H1 (cell line): ENCODE data around the gene GLS2. TPM values are rescaled to one million over a fixed set of nuclear protein-coding genes. Genes with fewer than 3 reads are reported as not detected.

Experiments
- CTCF ChIA-PET: fragments of 300-600 bp; sonication (Branson Sonifier 250); formaldehyde crosslinking; loops from one replicate; lab custom pipeline; 2021; ENCODE audit not compliant: partially characterized antibody; lab: Charles Lee
- POLR2A ChIA-PET: fragments of 300-600 bp; sonication (Branson Sonifier 250); formaldehyde crosslinking; loops from one replicate; lab custom pipeline; 2021; ENCODE audit warnings: inconsistent platforms; ENCODE audit not compliant: partially characterized antibody; lab: Charles Lee
- DNase-seq, 2 experiments: peaks; one replicate each; pipeline versions ENCODE4 v3.0.0 to v3.0.0-alpha.2; 2010 to 2022; ENCODE audit warnings: low spot score in 2 of 2, low read depth in 1 of 2, mixed read lengths in 1 of 2
- FAIRE-seq: peaks from 2 replicates; lab custom pipeline; 2011; peaks lifted over from hg19 to GRCh38; lab: Jason Lieb, UNC
- H2AFZ ChIP-seq: 2 replicates; pipeline ENCODE4 v1.8.1; 2012; ENCODE audit warnings: low read length, inconsistent platforms
- H2AK5ac ChIP-seq: 2 replicates; pipeline ENCODE4 v1.6.1; 2013; ENCODE audit warnings: low read depth, low read length
- H2BK120ac ChIP-seq: replicated peaks from 2 replicates; pipeline ENCODE3; 2013; ENCODE audit warnings: low read depth, low read length, inconsistent platforms
- H2BK12ac ChIP-seq: 2 replicates; pipeline ENCODE4 v1.6.1; 2013; ENCODE audit warnings: low read depth, low read length
- H2BK15ac ChIP-seq: 2 replicates; pipeline ENCODE4 v1.6.1; 2013; ENCODE audit warnings: low read length
- H2BK20ac ChIP-seq: 2 replicates; pipeline ENCODE4 v1.6.1; 2013; ENCODE audit warnings: low read length
- H2BK5ac ChIP-seq: 2 replicates; pipeline ENCODE4 v1.6.1; 2013; ENCODE audit warnings: low read depth, low read length
- H3K14ac ChIP-seq: 2 replicates; pipeline ENCODE4 v1.6.1; 2013; ENCODE audit warnings: inconsistent platforms; ENCODE audit not compliant: insufficient read length
- H3K18ac ChIP-seq: 2 replicates; pipeline ENCODE4 v1.6.1; 2013; ENCODE audit warnings: low read length; ENCODE audit errors: extremely low read depth
- H3K23ac ChIP-seq: 2 replicates; pipeline ENCODE4 v1.6.1; 2013; ENCODE audit warnings: inconsistent platforms; ENCODE audit not compliant: insufficient read length
- H3K23me2 ChIP-seq: 2 replicates; pipeline ENCODE4 v1.6.1; 2013; ENCODE audit warnings: low read depth, low read length
- H3K27ac ChIP-seq: 2 replicates; pipeline ENCODE4 v1.6.1; 2011; ENCODE audit warnings: low read depth, low read length, inconsistent platforms
- H3K27me3 ChIP-seq, 4 experiments: replicated peaks in 1 of 4; 1 replicate in 1 of 4; 2 replicates in 3 of 4; pipeline versions ENCODE4 v1.6.1 to v1.8.1; 2011 to 2013; ENCODE audit warnings: low read length in 3 of 4, mild to moderate bottlenecking in 3 of 4, inconsistent platforms in 2 of 4, mixed read lengths in 2 of 4, moderate library complexity in 1 of 4; ENCODE audit not compliant: control insufficient read depth in 3 of 4, insufficient read depth in 3 of 4; ENCODE audit errors: extremely low read depth in 1 of 4
- H3K36me3 ChIP-seq, 4 experiments: 2 replicates each; pipeline versions ENCODE4 v1.6.1 to v1.8.1; 2011 to 2013; ENCODE audit warnings: mild to moderate bottlenecking in 4 of 4, low read length in 3 of 4, moderate library complexity in 2 of 4, control low read depth in 1 of 4, inconsistent platforms in 1 of 4; ENCODE audit not compliant: insufficient read depth in 4 of 4, control insufficient read depth in 2 of 4
- H3K4ac ChIP-seq: replicated peaks from 2 replicates; pipeline ENCODE3; 2013; ENCODE audit warnings: low read length, low read depth, mixed read lengths, inconsistent platforms; ENCODE audit not compliant: insufficient read length
- H3K4me1 ChIP-seq, 4 experiments: replicated peaks in 1 of 4; 1 replicate in 1 of 4; 2 replicates in 3 of 4; pipeline versions ENCODE4 v1.6.1 to v1.8.1; 2011 to 2013; ENCODE audit warnings: low read length in 3 of 4, inconsistent platforms in 2 of 4, mixed read lengths in 1 of 4; ENCODE audit not compliant: insufficient read depth in 4 of 4, control insufficient read depth in 3 of 4
- H3K4me2 ChIP-seq, 2 experiments: 2 replicates each; pipeline versions ENCODE4 v1.6.1 to v1.8.1; 2011 to 2013; ENCODE audit warnings: low read depth in 2 of 2, low read length in 2 of 2, control low read depth in 1 of 2, inconsistent platforms in 1 of 2, mild to moderate bottlenecking in 1 of 2; ENCODE audit not compliant: insufficient read depth in 1 of 2
- H3K4me3 ChIP-seq, 4 experiments: fragments of 200-600, 300-600 bp in 1 of 4; sonication (generic), shearing (Covaris generic), sonication (Bioruptor Twin) in 1 of 4; 2 replicates each; pipeline versions ENCODE4 v1.5.1 to v1.8.1; 2011 to 2016; ENCODE audit warnings: low read length in 4 of 4, low read depth in 3 of 4, control low read depth in 2 of 4, inconsistent platforms in 2 of 4, mild to moderate bottlenecking in 2 of 4, mixed read lengths in 1 of 4, moderate library complexity in 1 of 4; ENCODE audit not compliant: insufficient read depth in 2 of 4; ENCODE audit errors: extremely low read depth in 1 of 4
- H3K56ac ChIP-seq: replicated peaks from 2 replicates; pipeline ENCODE3; 2013; ENCODE audit warnings: low read depth, mild to moderate bottlenecking, mixed read lengths, low read length, inconsistent platforms; ENCODE audit not compliant: insufficient read length
- H3K79me1 ChIP-seq: 2 replicates; pipeline ENCODE4 v1.6.1; 2013; ENCODE audit warnings: low read depth, low read length, control low read depth
- H3K79me2 ChIP-seq, 2 experiments: 2 replicates each; pipeline versions ENCODE4 v1.6.1 to v1.8.1; 2012 to 2013; ENCODE audit warnings: low read length in 2 of 2, mild to moderate bottlenecking in 2 of 2, inconsistent platforms in 1 of 2; ENCODE audit not compliant: insufficient read depth in 2 of 2, control insufficient read depth in 1 of 2
- H3K9ac ChIP-seq, 4 experiments: replicated peaks in 1 of 4; 1 replicate in 1 of 4; 2 replicates in 3 of 4; pipeline versions ENCODE4 v1.6.1 to v1.8.1; 2011 to 2013; ENCODE audit warnings: low read depth in 3 of 4, low read length in 3 of 4, control low read depth in 2 of 4, mild to moderate bottlenecking in 2 of 4, moderate library complexity in 2 of 4, inconsistent platforms in 1 of 4; ENCODE audit errors: extremely low read depth in 1 of 4
- H3K9me3 ChIP-seq, 2 experiments: 2 replicates each; pipeline versions ENCODE4 v1.6.1 to v1.8.1; 2012 to 2013; ENCODE audit warnings: mild to moderate bottlenecking in 2 of 2, moderate library complexity in 2 of 2, control low read depth in 1 of 2, inconsistent platforms in 1 of 2, low read depth in 1 of 2, low read length in 1 of 2, mixed read lengths in 1 of 2; ENCODE audit not compliant: insufficient read depth in 2 of 2
- H4K20me1 ChIP-seq, 2 experiments: replicated peaks in 1 of 2; 2 replicates each; pipeline versions ENCODE3 to v1.8.1; 2011 to 2013; ENCODE audit warnings: inconsistent platforms in 2 of 2, low read length in 2 of 2, mild to moderate bottlenecking in 1 of 2; ENCODE audit not compliant: insufficient read depth in 2 of 2, control insufficient read depth in 1 of 2
- H4K5ac ChIP-seq: 2 replicates; pipeline ENCODE4 v1.6.1; 2013; ENCODE audit warnings: low read length, low read depth, mixed read lengths, inconsistent platforms; ENCODE audit not compliant: insufficient read length
- H4K8ac ChIP-seq: 2 replicates; pipeline ENCODE4 v1.8.0; 2013; ENCODE audit warnings: mild to moderate bottlenecking, moderate library complexity, low read length, inconsistent platforms; ENCODE audit not compliant: insufficient read depth; ENCODE audit errors: extremely low read depth
- H4K91ac ChIP-seq: replicated peaks from 2 replicates; pipeline ENCODE3; 2013; ENCODE audit warnings: low read length, mixed read lengths, inconsistent platforms; ENCODE audit not compliant: insufficient read length
- ASH2L ChIP-seq: fragments of 200-600, 300-600 bp; sonication (generic); IDR thresholded peaks from one replicate; pipeline ENCODE4 v1.7.1; 2017; ENCODE audit warnings: low read length
- BACH1 ChIP-seq: IDR thresholded peaks from 2 replicates; pipeline ENCODE4 v1.6.1; 2012; ENCODE audit warnings: low read length, improper control_type of control experiment
- BCL11A ChIP-seq, 2 experiments: IDR thresholded peaks; one replicate each; pipeline ENCODE4 v1.6.1; 2011; ENCODE audit warnings: low read depth in 2 of 2, low read length in 2 of 2, mild to moderate bottlenecking in 2 of 2
- FOSL1 ChIP-seq: IDR thresholded peaks from 2 replicates; pipeline ENCODE4 v1.6.1; 2011; ENCODE audit warnings: mild to moderate bottlenecking, low read depth, low read length, moderate library complexity; ENCODE audit not compliant: insufficient read depth
- JUN ChIP-seq: IDR thresholded peaks from 2 replicates; pipeline ENCODE4 v1.6.1; 2011; ENCODE audit warnings: low read depth, mild to moderate bottlenecking, improper control_type of control experiment, low read length
- KDM1A ChIP-seq: fragments of 200-600, 300-600 bp; sonication (generic); IDR thresholded peaks from 2 replicates; pipeline ENCODE4 v1.7.1; 2016; ENCODE audit warnings: mild to moderate bottlenecking, low read length, borderline replicate concordance
- KDM5A ChIP-seq: fragments of 200-600 bp; IDR thresholded peaks from 2 replicates; pipeline ENCODE4 v1.7.1; 2012; ENCODE audit warnings: mild to moderate bottlenecking, low read length, inconsistent platforms, mixed read lengths
- POU5F1 ChIP-seq: IDR thresholded peaks from 2 replicates; pipeline ENCODE4 v1.6.1; 2011; ENCODE audit warnings: low read depth, mild to moderate bottlenecking, low read length, moderate library complexity
- SIRT6 ChIP-seq: IDR thresholded peaks from one replicate; pipeline ENCODE4 v1.7.1; 2012; ENCODE audit warnings: low read length, inconsistent platforms
- SP1 ChIP-seq: IDR thresholded peaks from 2 replicates; pipeline ENCODE4 v1.6.1; 2011; ENCODE audit warnings: low read depth, low read length
- SP2 ChIP-seq: IDR thresholded peaks from 2 replicates; pipeline ENCODE4 v1.6.1; 2012; ENCODE audit warnings: mild to moderate bottlenecking, low read length, inconsistent platforms
- TAF7 ChIP-seq: optimal IDR thresholded peaks from 2 replicates; pipeline ENCODE3; 2011; ENCODE audit warnings: low read depth, mild to moderate bottlenecking, inconsistent platforms, low read length, moderate library complexity, borderline replicate concordance
- TCF12 ChIP-seq: IDR thresholded peaks from 2 replicates; pipeline ENCODE4 v1.6.1; 2011; ENCODE audit warnings: low read depth, mild to moderate bottlenecking, low read length
- polyA plus RNA-seq, 7 experiments: library from polyadenylated mRNA; depleted of rRNA in 3 of 7; stranded (reverse) in 5 of 7; unstranded in 2 of 7; fragments of >200 nt in 5 of 7; fragments of 200-250 nt in 2 of 7; gene quantifications; 1 replicate in 5 of 7; 2 replicates in 1 of 7; 4 replicates in 1 of 7; pipeline versions ENCODE4 v1.2.1 to v1.2.3, GENCODE V29; 2011 to 2013; ENCODE audit warnings: missing spikeins in 2 of 7, mixed read lengths in 2 of 7
- total RNA-seq: library from RNA; stranded (reverse); fragmentation: NEBNext Ultra II Directional; extraction: Animal tissue kit (Norgen Biotek cat#: 25700); gene quantifications from 2 replicates; pipeline ENCODE4 v1.2.1, GENCODE V29; 2021

Gene GLS2
- total and polyA plus RNA-seq, 2 of the 8 experiments (the other 6 are each of a cell fraction or from before 2014, with no cell fraction given), result 14.5 to 20.1 TPM

- H3K79me1 ChIP-seq, result no peaks in the 10 kb centered on the region
- H3K4ac ChIP-seq, result no peak overlapping the region
- no peak overlapping the region for H3K56ac ChIP-seq
- no peak for FAIRE-seq
- H2AFZ ChIP-seq, result 0 out of 2 replicates have a peak overlapping the region, but pooled peaks have one; percentile 67
- H3K9me3 ChIP-seq, result no peaks in the 10 kb centered on the region
- ChIA-PET CTCF (interaction anchor here (0.7 to 9.0 kb wide), 10 partner anchors 8 to 146 kb away, joined by 3 to 124 read pairs (median 16); partner anchors contain the start of genes CNPY2, MIP, STAT2 and TIMELESS), POLR2A (interaction anchor here (0.7 to 7.6 kb wide), 9 partner anchors 8 to 204 kb away, joined by 3 to 74 read pairs (median 4); partner anchors contain the start of genes ANKRD52, CNPY2, CS and MIP)
- no peak overlapping the region; the same call in 1 of the 2 replicates for H2BK12ac ChIP-seq
- no peak overlapping the region for H3K23ac ChIP-seq
- H4K8ac ChIP-seq, result no peak overlapping the region
- no peak overlapping the region for H2AK5ac ChIP-seq
- H3K4me2 ChIP-seq, result peak overlapping the region; percentile 50 to 58; a peak in 3 of 4 replicates
- no peak for DNase-seq
- H4K20me1 ChIP-seq, result no peaks in the 10 kb centered on the region
- no peak overlapping the region for H4K5ac ChIP-seq
- H3K4me1 ChIP-seq, result peaks cover 4 to 9% (median 6%) of the 10 kb centered on the region in 4 experiments; a peak in 6 of 7 replicates
- peak overlapping the region; percentile 16; the same call in 1 of the 2 replicates for H2BK20ac ChIP-seq
- H3K27ac ChIP-seq, result peak overlapping the region; percentile 21
- H3K18ac ChIP-seq, result no peak overlapping the region; the same call in 1 of the 2 replicates
- no peak overlapping the region; a peak in 1 of 7 replicates for H3K9ac ChIP-seq
- no peaks in the 10 kb centered on the region for H3K36me3 ChIP-seq
- H2BK5ac ChIP-seq, result no peak overlapping the region
- H2BK15ac ChIP-seq, result no peak overlapping the region
- no peak overlapping the region for H4K91ac ChIP-seq
- H3K14ac ChIP-seq, result no peak overlapping the region
- H3K4me3 ChIP-seq, result peak overlapping the region in 1 of 4 experiments; percentile 7; a peak in 2 of 8 replicates
- no peak overlapping the region for H2BK120ac ChIP-seq
- H3K27me3 ChIP-seq, result no peaks in the 10 kb centered on the region
- no peaks in the 10 kb centered on the region for H3K79me2 ChIP-seq
- H3K23me2 ChIP-seq, result no peaks in the 10 kb centered on the region
- TF ChIP-seq BCL11A (IDR thresholded peaks at IDR 0.05; ENCODE audit: low read depth in 2 of 2, low read length in 2 of 2) (no peak), KDM1A (no peak), TCF12 (no peak), SIRT6 (no peak), SP1 (0 out of 2 replicates have a peak, but pooled peaks have one; percentile 30), TAF7 (no peak), KDM5A (no peak), POU5F1 (no peak), ASH2L (peak; percentile 48), FOSL1 (no peak), JUN (no peak), SP2 (no peak), BACH1 (no peak)
Observed at GRCh38 chr12:56462565-56462964, 25.4 kb downstream of the GLS2 start.
